GM23338 (cell line): Measurements from ENCODE around the gene CNOT4. TPM values are rescaled to one million over a fixed set of nuclear protein-coding genes. Genes with fewer than 3 reads are reported as not detected.

Source experiments
- ATAC-seq: fragments of 200-7000 bp; cut with Tn5 transposase; 3 replicates; pipeline ENCODE4 v1.9.1; 2020
- DNase-seq: peaks from one replicate; pipeline ENCODE4 v3.0.0-alpha.2; 2015; ENCODE audit warnings: low spot score
- H2AFZ ChIP-seq: fragments of 200-600 bp; sonication (generic); 2 replicates; pipeline ENCODE4 v1.8.0; 2016; ENCODE audit warnings: antibody characterized with exemption, mild to moderate bottlenecking, moderate library complexity
- H3F3A ChIP-seq: fragments of 200-600 bp; sonication (generic); replicated peaks from 2 replicates; pipeline ENCODE4 v1.8.0; 2017; ENCODE audit warnings: antibody characterized with exemption, mixed run types, low read depth
- H3K27ac ChIP-seq: fragments of 200-600 bp; sonication (generic); 2 replicates; pipeline ENCODE4 v1.6.1; 2016; ENCODE audit warnings: low read depth
- H3K27me3 ChIP-seq: fragments of 200-600 bp; sonication (generic); 2 replicates; pipeline ENCODE4 v1.8.0; 2016; ENCODE audit warnings: mild to moderate bottlenecking, mixed run types, moderate library complexity; ENCODE audit not compliant: insufficient read depth
- H3K36me3 ChIP-seq: fragments of 200-600 bp; sonication (generic); 2 replicates; pipeline ENCODE4 v1.8.0; 2016; ENCODE audit warnings: mild to moderate bottlenecking; ENCODE audit not compliant: insufficient read depth
- H3K4me1 ChIP-seq: fragments of 200-600 bp; sonication (generic); 2 replicates; pipeline ENCODE4 v1.8.0; 2016; ENCODE audit warnings: mild to moderate bottlenecking, moderate library complexity; ENCODE audit not compliant: insufficient read depth
- H3K4me2 ChIP-seq: fragments of 200-600 bp; sonication (generic); 2 replicates; pipeline ENCODE4 v1.7.1; 2017; ENCODE audit warnings: mixed run types
- H3K4me3 ChIP-seq: fragments of 200-600 bp; sonication (generic); 2 replicates; pipeline ENCODE4 v1.6.1; 2016; ENCODE audit warnings: mixed run types
- H3K79me2 ChIP-seq: fragments of 200-600 bp; sonication (generic); replicated peaks from 2 replicates; pipeline ENCODE4 v1.8.0; 2017; ENCODE audit warnings: mild to moderate bottlenecking; ENCODE audit not compliant: insufficient read depth
- H3K9me2 ChIP-seq: fragments of 200-600 bp; sonication (generic); 2 replicates; pipeline ENCODE4 v1.8.0; 2017; ENCODE audit not compliant: insufficient read depth
- H4K20me1 ChIP-seq: fragments of 200-600 bp; sonication (generic); replicated peaks from 2 replicates; pipeline ENCODE4 v1.8.0; 2017; ENCODE audit warnings: mild to moderate bottlenecking; ENCODE audit not compliant: insufficient read depth
- H3K27ac Mint-ChIP-seq: 2 replicates; pipeline ENCODE4 v1.8.0; 2020; ENCODE audit warnings: inconsistent platforms, mild to moderate bottlenecking, moderate library complexity, mixed read lengths
- H3K27me3 Mint-ChIP-seq: 3 replicates; pipeline ENCODE4 v1.8.0; 2022; ENCODE audit warnings: low read depth, mild to moderate bottlenecking, moderate library complexity, mixed read lengths, inconsistent platforms; ENCODE audit not compliant: insufficient read depth, poor library complexity
- H3K36me3 Mint-ChIP-seq: 3 replicates; pipeline ENCODE4 v1.8.0; 2021; ENCODE audit warnings: low read depth, mild to moderate bottlenecking, inconsistent platforms, moderate library complexity, mixed read lengths
- H3K4me1 Mint-ChIP-seq: 3 replicates; pipeline ENCODE4 v1.8.0; 2020; ENCODE audit warnings: mild to moderate bottlenecking, inconsistent platforms, mixed read lengths
- H3K4me3 Mint-ChIP-seq: 3 replicates; pipeline ENCODE4 v1.8.0; 2021; ENCODE audit warnings: moderate library complexity, mild to moderate bottlenecking, inconsistent platforms, mixed read lengths
- H3K9me3 Mint-ChIP-seq: 3 replicates; pipeline ENCODE4 v1.8.0; 2020; ENCODE audit warnings: moderate library complexity, mild to moderate bottlenecking, inconsistent platforms, mixed read lengths
- ETS1 ChIP-seq: IDR thresholded peaks from 2 replicates; pipeline ENCODE4 v1.6.1; 2016; ENCODE audit warnings: antibody characterized with exemption
- EZH2 ChIP-seq: fragments of 200-600 bp; sonication (generic); IDR thresholded peaks from one replicate; pipeline ENCODE4 v1.8.0; 2017; ENCODE audit warnings: antibody characterized with exemption, mild to moderate bottlenecking, low read depth; ENCODE audit not compliant: unreplicated experiment
- POLR2AphosphoS5 ChIP-seq: IDR thresholded peaks from 2 replicates; pipeline ENCODE4 v1.6.1; 2016; ENCODE audit warnings: antibody characterized with exemption, low read depth
- REST ChIP-seq: IDR thresholded peaks from one replicate; pipeline ENCODE4 v1.6.1; 2018; ENCODE audit warnings: antibody characterized with exemption; ENCODE audit not compliant: unreplicated experiment
- ZNF331 ChIP-seq: fragments of 250-450 bp; sonication (Bioruptor Pico); IDR thresholded peaks from 2 replicates; pipeline ENCODE4 v1.5.0; 2020; ENCODE audit warnings: low read depth, mild to moderate bottlenecking, moderate library complexity
- polyA plus RNA-seq: library from polyadenylated mRNA; unstranded; fragments of >200 nt; fragmentation: Nextera tagmentation; extraction: Ambion mirVana; gene quantifications from 2 replicates; pipeline ENCODE4 v1.2.1, GENCODE V29; 2016
- total RNA-seq: library from RNA; depleted of rRNA; stranded (reverse); fragments of >200 nt; shearing (Covaris generic); gene quantifications from 2 replicates; pipeline ENCODE4 v1.2.3, GENCODE V29; 2014
- TF ChIP-seq, protein P1 (sequence below), 2 experiments: fragments of 200-600 bp in 1 of 2; sonication (generic) in 1 of 2; conservative IDR thresholded peaks; 2 replicates each; pipeline versions ENCODE4 v1.5.1 to v1.6.1; 2016 to 2017; ENCODE audit warnings: antibody characterized with exemption in 2 of 2, low read depth in 2 of 2, mild to moderate bottlenecking in 2 of 2, moderate library complexity in 1 of 2

Gene CNOT4
- total and polyA plus RNA-seq, 2 experiments from 2014 or later: 18.9 to 26.2 TPM

GRCh38 chr7:135341049-135341448 lies 168.9 kb downstream of the CNOT4 start:
- H3K4me1 Mint-ChIP-seq: no peaks in the 10 kb centered on the region
- no peaks in the 10 kb centered on the region for H3K36me3 Mint-ChIP-seq
- H3K27me3 Mint-ChIP-seq: peaks cover 4% of the 10 kb centered on the region
- no peak overlapping the region for H2AFZ ChIP-seq
- H3K4me1 ChIP-seq: no peaks in the 10 kb centered on the region
- H3K4me2 ChIP-seq: no peak overlapping the region
- DNase-seq: peak; percentile 54
- H3K27ac Mint-ChIP-seq: no peak overlapping the region
- H3K4me3 ChIP-seq: no peak overlapping the region
- no peak overlapping the region for H3K27ac ChIP-seq
- no peaks in the 10 kb centered on the region for H4K20me1 ChIP-seq
- H3K36me3 ChIP-seq: no peaks in the 10 kb centered on the region
- no peaks in the 10 kb centered on the region for H3K9me3 Mint-ChIP-seq
- peak; percentile 92 for ATAC-seq
- H3F3A ChIP-seq: no peaks in the 10 kb centered on the region
- no peak overlapping the region for H3K4me3 Mint-ChIP-seq
- no peaks in the 10 kb centered on the region for H3K79me2 ChIP-seq
- H3K27me3 ChIP-seq: no peaks in the 10 kb centered on the region
- no peaks in the 10 kb centered on the region for H3K9me2 ChIP-seq
- no peak for TF ChIP-seq ETS1
- no peak for TF ChIP-seq EZH2
- TF ChIP-seq, protein P1, sequence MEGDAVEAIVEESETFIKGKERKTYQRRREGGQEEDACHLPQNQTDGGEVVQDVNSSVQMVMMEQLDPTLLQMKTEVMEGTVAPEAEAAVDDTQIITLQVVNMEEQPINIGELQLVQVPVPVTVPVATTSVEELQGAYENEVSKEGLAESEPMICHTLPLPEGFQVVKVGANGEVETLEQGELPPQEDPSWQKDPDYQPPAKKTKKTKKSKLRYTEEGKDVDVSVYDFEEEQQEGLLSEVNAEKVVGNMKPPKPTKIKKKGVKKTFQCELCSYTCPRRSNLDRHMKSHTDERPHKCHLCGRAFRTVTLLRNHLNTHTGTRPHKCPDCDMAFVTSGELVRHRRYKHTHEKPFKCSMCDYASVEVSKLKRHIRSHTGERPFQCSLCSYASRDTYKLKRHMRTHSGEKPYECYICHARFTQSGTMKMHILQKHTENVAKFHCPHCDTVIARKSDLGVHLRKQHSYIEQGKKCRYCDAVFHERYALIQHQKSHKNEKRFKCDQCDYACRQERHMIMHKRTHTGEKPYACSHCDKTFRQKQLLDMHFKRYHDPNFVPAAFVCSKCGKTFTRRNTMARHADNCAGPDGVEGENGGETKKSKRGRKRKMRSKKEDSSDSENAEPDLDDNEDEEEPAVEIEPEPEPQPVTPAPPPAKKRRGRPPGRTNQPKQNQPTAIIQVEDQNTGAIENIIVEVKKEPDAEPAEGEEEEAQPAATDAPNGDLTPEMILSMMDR (conservative IDR thresholded peaks at IDR 0.05; ENCODE audit: low read depth in 2 of 2): peak in 1 of 2 experiments; percentile 44; a peak in 2 of 4 replicates

DNA sequence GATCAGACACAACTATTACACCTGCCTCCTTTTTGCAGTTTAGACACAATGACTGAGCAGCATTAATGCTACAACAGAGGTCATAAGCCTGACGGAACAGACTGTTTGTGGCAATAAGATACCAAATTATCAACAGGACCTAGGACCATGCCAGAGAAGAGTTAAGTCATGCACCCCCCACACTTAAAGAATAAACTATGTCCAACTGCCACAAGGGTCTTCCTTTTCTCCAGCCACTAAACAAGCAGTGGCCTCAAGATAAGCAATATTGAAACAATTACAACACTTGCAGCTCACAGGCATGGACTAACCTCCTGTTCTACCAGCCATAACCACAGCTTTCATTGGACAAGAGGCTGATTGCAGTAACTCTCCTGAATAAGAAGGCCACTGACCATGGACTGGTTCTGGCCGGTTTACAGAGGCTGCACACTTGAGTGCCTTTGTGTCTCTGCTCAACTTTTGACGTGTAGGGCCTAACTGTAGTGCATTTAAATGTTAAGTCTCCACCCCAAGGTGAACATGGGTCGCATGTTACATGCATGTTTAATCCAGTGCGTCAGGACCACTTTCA lies 171.8 kb downstream of the CNOT4 start:
- H4K20me1 ChIP-seq: no peaks in the 10 kb centered on the region
- 0 out of 2 replicates have a peak, but pooled peaks cover 2% of the 10 kb centered on the region for H3K4me1 ChIP-seq
- no peak overlapping the region for H3K27ac ChIP-seq
- no peaks in the 10 kb centered on the region for H3K9me2 ChIP-seq
- no peaks in the 10 kb centered on the region for H3K79me2 ChIP-seq
- H3K27ac Mint-ChIP-seq: no peak overlapping the region
- no peak for ATAC-seq
- no peak overlapping the region for H3K4me3 Mint-ChIP-seq
- H3K4me1 Mint-ChIP-seq: peaks cover 5% of the 10 kb centered on the region; the same call in 2 of the 3 replicates
- H3K9me3 Mint-ChIP-seq: no peaks in the 10 kb centered on the region
- H3K27me3 ChIP-seq: no peaks in the 10 kb centered on the region
- H3K4me2 ChIP-seq: no peak overlapping the region
- H3K36me3 Mint-ChIP-seq: no peaks in the 10 kb centered on the region
- H3K36me3 ChIP-seq: no peaks in the 10 kb centered on the region
- no peak overlapping the region for H2AFZ ChIP-seq
- H3K4me3 ChIP-seq: no peak overlapping the region
- H3F3A ChIP-seq: no peaks in the 10 kb centered on the region
- peaks cover 4% of the 10 kb centered on the region for H3K27me3 Mint-ChIP-seq
- DNase-seq: no peak
- TF ChIP-seq ETS1: no peak
- no peak for TF ChIP-seq REST
- TF ChIP-seq POLR2AphosphoS5: no peak
- no peak for TF ChIP-seq ZNF331 (CRISPR knock-in tag)
